ENCODE measurements around the gene EPRS1.
"Not testable (repeated sequence)": the region's sequence is repeated elsewhere in the genome, so short reads cannot be mapped to it uniquely, and the experiment has no call there.

The EPRS1 gene

DNA sequence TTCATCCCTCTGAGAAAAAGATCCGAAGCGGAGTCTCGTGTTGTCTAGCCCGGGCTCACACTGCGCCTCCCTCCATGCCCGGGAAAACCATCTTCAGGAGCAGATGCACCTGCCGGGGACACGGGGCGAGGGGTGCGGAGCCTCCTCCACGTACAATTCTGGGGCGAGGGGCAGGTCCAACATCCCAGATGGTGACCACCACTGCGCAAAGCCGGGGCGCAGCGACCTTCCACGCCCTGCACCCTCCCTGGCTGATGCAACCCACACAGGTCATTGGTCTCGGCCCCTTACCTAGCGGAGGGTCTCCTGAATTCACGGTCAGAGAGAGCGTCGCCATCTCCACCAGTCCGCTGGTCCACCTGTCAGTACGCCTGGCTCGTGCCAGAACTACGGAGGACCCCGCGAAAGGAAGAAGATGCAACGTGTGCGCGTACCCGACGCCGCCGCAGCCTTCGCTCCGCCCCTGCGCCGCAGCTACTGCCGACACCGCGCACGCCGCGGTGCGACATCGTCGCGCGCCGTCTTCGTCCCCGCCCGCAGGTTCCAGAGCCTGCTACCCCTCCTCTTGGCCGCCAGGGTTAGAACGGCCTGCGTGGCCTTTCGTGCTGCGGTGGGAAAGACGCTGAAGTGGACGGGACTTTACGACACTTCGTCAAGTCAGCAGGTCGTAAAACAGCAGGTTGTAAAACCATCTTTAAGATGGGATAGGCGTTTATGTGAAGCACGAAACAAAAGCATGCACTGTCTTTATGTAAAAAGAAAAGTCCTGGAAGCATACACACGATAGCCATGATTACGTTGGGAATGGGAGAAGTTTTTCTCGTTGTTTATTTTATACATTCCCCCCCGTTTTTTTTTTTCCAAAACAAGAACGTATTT, at the start of gene EPRS1:
Gene EPRS1 (minus strand): TSS at position 454 of the 879 bp plus-strand sequence. CDS start 117 bp downstream, at position 337.
- peak; percentile 86 for DNase-seq

DNA sequence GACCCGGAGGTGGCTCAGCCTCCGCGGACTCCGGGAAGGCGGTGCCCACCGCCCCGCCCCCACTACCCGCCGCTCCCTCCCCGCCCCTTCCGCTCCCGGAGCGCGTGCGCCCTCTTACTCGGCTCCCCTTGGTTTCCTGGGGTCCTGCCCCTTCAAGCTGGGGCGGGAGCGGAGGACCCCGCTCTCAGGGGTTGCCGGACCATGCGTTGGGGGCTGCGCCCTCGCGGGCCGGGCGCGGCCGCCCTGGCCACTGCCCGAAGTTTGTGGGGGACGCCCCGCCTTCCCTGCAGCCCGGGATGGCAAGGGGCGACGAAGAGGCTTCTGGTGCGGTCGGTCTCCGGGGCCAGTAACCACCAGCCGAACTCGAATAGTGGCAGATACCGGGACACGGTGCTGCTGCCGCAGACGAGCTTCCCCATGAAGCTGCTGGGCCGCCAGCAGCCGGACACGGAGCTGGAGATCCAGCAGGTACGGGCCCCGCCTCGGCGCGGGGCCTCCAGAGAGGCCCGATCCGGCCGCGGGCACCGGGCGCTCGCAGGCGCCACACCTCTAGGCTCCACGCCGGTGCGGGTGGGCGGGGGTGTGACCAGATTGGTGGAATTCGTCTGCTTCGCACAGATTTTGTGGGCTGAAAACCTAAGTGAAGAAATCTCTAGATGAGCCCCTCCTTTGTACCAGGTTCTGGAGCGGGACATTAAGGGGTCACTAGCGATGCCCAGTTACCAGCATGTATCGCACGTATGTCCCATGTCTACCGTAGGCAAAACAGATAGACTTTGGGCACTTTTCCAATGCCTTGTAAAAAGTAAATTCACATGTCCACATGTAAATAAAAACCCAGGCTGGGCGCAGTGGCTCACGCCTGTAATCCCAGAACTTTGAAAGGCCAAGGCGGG, 48.0 kb upstream of the EPRS1 start, which contains the start of gene IARS2:
Gene IARS2 (plus strand): TSS at position 117 of the 896 bp plus-strand sequence. CDS start 85 bp downstream, at position 202.
- DNase-seq = peak; percentile 94

DNA sequence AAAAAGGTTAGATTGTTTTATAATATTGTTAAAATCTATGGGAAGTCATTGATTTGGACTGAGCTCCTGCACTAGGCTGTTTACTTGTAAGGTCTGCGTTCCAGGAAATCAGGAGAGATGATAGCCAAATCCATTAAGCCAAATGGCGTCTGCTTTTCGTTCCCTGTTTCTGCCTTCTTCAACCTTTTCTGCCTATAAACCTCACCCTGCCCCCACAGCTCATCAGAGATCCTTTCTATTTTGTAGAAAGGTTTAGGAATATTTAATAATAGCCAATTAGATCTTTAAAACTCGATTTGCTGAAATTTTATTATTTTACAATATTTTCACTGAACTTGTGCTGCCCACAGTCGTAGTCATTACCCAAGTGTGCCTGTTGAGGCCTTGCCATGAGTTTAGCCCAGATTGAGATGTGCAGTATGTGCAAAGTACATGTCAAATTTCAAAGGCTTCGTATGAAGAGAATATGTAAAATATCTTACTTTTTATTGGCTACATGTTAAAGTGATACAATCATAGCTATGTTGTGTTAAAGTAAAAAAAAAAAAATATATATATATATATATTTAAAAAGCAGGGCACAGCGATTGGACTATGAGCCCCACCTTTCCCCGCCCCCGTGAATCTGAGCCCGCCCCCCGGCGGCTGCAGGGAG, 47.2 kb upstream of the EPRS1 start:
- DNase-seq = no peak

DNA sequence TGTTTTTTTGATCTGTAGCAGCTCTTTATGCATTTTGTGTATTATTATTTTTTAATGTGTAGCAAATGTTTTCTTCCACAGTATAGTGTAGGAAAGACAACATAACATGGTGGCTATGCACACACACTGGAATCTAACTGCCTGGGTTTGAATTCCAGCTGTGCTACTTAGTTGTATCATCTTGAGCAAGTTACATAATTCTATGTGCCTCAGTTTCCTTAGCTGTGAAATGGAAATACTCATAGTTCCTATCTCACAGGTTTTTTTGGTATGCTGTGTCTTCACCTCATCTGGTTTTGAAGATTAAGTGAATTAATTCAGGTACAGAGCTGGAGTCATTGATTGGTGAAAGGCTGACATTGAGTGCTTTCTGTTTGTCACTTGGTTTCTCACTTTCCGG, 46.4 kb upstream of the EPRS1 start:
- no peak for DNase-seq

DNA sequence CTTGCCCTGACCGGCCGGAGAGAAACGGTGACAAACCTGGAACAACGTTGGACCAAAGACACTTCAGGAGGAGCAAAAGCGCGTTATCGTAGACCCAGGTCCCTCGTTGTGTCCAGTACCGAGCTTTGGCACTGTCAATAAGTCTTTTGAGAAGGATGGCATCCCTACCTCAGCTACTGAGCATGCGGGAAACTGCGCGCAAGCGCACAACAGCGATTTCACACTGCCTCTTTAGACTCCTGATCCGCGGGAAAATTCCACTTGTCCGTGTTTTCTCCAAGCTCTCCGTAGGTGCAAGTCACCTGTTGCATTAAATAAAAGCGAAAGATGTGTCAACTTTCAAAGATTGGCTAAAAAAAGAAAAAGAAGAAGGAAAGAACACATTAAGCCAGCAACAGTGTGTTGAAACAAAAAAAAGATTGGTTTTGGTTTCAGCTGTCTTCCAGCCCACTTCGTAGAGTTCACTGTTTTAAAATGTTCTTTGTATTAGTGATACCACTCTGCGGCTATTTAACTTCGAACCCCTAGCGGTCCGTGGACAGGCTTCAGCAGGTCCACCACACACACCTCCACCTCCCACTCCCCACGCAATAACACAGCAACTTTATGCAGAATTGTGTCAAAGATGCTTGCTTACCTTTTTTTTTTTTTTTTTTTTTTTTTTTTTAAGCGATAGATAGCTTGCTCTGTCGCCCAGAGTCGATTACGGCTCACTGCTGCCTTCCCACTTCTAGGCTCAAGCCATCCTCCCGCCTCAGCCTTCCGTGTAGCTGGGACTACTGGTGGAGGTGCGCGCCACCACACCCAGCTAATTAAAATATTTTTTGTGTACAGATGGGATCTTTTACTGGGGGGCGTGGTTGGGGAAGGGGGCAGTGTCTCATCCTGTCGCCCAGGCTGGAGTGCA, 43.6 kb upstream of the EPRS1 start, which contains the start of gene BPNT1:
Gene BPNT1 (minus strand): TSS at position 139 of the 907 bp plus-strand sequence. CDS start 9,942 bp downstream, outside the sequence.
- peak; percentile 99 for DNase-seq

DNA sequence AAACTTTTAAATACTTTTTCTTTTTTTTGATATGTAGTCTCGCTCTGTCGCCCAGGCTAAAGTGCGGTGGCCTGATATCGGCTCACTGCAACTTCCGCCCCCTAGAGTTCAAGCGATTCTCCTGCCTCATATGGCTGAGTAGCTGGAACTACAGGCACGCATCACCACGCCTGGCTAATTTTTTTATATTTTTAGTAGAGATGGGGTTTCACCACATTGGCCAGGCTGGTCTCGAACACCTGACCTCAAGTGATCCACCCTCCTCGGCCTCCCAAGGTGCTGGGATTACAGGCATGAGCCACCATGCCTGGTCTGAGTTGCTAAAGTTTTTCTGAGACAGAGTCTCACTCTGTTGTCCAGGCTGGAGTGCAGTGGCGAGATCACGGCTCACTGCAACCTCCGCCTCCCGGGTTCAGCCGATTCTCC, 40.0 kb upstream of the EPRS1 start:
- DNase-seq = not testable (repeated sequence)

DNA sequence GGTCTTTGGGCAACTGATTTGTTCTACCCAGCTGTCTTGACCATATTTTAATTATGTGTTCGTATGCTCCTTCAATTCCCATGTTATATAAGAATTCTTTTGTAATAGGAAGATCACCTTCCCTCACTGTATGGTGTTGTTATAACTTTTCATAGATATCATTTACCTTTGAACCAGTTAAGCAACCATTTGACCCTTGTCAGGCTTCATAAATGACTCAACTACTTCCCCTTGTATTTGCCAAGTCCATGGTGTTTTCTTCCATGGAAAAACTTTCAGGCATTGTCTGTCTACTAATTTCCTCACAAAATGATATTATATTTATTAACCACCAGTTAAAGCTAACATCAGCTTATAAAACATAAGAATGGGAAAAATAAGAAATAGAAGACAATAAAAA, 38.2 kb upstream of the EPRS1 start:
- no peak for DNase-seq

DNA sequence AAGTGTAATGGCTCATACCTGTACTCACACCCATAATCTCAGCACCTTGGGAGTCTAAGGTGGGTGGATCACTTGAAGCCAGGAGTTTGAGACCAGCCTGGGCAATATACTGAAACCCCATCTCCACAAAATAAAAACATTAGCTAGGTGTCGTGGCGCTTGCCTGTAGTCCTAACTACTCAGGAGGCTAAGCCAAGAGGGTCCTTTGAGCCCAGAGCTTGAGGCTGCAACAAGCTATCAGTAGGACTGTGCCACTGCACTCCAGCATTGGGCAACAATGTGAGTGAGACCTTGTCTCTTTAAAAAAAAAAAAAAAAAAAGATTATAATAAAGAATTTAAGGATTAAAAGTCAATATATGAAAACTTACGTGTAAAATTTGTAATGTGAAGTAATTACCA, 31.6 kb upstream of the EPRS1 start:
- no peak for DNase-seq

DNA sequence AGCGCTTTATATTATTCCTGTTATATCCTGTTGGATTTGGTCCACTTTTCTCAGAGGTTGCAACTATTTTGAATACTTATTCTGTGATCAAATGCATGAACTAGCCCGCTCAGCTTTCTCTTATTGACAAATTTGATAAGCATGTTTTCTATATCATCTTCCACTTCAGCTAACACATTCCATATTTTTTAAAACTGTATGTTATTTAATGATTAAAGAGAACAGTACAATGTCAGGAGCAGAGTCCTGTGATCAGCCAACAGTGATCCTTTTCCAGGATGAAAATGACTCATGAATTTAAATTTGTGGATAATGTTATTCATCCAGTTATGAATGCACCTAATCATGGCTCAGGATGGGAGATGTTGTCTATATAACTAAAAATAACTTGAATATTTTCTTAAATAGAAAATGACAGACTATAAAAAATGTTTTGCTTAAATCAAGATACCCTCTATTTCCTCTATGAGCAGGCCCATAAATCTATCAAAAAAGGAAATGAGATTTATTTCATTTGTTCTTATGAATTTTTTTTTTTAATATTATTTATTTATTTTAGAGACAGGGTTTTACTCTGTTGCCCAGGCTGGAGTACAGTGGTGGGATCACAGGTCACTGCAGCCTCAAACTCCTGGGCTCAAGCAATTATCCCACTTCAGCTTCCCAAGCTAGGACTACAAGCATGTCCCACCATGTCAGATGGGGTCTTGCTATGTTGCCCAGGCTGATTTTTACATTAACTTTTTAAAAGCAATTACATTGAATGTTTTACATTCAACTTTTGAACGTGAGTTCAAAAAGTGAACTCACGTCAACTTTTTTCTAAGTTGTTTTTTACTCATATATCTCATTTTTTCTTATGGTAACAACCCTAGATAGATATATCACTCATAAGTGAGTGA, 30.8 kb upstream of the EPRS1 start:
- DNase-seq = no peak

DNA sequence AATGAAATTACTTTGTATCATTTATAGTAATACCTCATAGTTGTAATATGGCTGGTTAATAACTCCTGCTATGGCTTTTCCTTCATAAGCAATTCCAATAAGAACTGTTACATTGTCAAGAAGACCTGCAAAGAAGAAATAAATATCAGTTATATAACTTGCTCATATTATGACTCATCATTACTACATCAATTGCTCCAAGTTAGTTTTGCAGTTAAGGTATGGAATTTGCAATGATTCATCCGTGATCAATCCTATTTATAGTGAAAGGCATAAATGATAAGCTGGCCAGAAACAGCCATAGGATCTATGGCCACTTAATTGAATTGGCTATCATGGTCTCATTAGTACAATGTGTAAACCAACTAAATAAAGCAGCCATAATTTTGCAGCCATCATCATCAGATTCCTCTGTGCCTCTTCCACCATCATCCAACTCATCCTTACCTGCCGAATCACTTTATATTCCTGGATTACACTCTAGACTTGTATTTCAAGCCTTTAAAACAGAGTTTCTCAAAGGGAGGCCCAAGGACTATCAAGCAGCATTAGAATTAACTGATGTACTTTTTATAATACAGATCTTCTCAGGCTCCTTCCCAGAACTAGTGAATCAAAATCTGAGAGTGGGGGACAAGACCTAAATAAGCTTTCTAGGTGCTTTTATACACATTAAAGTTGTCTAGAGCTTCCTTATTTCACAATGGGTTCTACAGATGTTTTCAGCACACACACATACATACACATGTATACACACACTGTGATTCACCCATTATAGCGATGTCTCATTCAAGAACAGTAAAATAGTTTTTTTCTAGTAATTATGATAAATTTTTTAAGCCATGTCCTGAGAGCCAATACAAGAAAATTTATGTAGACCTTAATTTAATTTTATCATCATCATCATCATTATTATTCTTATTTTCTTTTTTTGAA, 21.2 kb upstream of the EPRS1 start:
- DNase-seq = no peak

DNA sequence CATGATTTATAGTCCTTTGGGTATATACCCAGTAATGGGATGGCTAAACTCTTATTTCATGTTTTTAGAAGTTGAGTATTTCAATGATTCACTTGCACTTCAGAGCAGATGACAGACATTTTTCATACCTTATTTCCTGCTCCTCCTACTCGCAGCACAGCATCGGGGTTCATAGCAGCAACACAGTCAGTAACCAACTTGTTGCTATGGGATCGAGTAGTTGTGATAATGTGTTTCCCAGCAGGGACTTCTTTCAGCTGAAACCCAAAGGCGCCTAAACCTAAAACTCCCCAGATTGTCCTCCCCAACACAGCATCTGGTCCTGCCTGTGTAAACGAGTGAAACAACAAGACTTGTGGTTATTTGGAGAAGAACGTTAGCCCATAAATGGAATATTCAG, 16.3 kb upstream of the EPRS1 start:
- DNase-seq = no peak

DNA sequence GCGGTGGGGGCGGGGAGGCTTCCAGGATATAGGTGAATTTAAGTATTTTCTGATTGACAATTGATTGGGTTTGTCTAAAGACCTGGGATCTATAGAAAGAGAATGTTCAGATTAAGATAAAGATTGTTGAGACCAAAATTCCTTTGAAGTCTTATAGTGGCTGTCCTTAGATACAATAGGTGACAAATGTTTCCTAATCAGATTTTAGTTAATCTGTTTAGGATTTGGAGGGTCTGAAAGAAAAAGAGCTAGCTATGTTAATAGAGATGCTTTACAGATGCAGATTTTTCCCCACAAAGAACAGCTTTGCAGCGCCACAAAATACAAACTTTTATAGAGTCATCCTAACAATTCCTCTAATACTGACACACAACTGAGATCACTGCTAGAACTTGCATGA, 14.6 kb upstream of the EPRS1 start:
- DNase-seq = no peak

DNA sequence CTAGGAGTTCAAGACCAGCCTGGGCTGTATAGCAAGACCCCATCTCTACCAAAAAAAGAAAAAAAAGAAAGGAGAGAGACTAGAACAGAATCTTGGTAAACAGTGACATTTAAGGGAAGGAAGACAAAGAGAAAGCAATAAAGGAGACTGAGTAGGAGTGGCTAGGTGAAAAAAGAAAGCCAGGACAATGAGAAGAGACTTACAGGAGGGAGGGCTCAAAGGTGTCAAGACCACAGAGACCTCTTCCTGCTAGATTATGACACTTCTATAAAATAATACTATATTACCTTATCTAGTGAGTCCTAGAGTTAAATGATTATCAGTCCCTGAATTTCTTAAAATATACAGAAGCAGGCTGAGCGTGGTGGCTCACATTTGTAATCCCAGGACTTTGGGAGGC, 10.1 kb upstream of the EPRS1 start:
- no peak for DNase-seq

DNA sequence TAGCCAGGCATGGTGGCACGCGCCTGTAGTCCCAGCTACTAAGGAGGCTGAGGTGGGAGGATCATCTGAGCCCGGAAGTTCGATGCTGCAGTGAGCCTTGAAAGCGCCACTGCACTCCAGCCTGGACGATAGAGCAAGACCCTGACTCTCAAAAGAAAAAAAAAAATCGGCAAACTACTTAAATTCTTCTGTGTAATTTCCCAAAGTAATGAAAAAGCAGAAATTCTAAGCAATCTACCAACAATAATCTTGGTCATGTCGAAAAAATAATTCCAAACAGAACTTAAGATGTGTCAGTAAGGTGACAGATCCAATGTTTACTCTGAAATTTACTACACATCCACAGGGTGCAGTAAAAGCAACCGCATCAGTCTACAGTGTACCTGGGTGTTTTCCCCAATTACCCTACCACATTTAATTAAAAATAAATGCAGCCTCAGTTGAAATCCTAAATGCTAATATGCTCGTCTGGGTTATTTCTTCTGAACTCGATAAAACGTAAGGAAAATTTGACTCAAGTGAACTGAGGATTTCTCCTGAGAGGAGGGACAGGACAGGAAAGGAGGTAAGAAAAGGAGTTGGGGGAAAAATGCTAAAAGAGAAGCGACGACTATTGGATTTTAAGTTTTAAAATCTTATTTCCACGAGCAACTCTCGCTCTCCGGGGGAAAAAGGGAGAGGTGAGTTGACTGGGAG, 801 bp downstream of the EPRS1 start:
- no peak for DNase-seq

DNA sequence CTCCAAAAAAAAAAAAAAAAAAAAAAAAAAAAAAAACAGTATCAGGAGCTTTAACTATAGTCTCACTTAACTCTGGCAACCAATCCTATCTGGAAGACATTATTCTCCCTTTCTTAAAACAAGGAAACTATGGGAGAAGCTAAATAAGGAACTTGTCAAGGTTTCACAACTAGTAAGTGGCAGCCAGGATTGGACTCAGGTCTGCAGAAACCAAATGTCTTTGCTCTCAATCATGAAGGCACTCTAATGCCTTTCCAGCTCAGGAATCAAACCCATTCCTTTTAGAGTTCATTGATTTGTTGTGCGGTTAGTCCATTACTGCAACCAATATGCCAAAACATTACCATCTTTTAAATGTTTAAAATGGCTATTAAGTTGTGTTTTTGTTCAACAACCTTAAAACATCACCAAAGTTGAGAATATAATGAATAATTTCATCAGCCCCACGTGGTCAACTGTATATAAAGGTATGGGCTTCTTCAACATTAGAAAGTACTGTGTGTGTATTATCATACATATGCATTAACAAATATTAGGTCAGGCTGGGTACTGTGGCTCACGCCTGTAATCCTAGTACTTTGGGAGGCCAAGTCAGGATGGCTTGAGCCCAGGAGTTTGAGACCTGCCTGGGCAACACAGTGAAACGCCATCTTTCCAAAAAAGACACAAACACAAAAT, 1.5 kb downstream of the EPRS1 start:
- no peak for DNase-seq

DNA sequence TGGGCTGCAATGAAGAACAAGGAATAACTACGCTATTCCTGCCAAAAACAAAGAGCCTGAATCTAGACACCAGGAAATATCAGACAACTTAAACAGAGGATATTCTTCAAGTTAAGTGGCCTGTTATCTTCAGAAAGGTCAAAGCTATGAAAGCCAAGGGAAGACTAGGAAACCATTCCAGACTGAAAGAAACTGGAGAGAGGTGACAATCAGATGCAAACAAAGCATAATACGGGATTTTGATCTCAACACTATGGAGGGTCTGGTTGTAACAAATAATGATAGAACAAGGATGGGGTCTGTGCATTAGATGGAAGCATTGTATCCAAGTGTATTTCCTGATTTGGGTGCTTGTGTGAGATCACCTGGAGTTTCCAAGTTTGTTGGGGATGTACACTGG, 2.7 kb downstream of the EPRS1 start:
- DNase-seq = no peak

DNA sequence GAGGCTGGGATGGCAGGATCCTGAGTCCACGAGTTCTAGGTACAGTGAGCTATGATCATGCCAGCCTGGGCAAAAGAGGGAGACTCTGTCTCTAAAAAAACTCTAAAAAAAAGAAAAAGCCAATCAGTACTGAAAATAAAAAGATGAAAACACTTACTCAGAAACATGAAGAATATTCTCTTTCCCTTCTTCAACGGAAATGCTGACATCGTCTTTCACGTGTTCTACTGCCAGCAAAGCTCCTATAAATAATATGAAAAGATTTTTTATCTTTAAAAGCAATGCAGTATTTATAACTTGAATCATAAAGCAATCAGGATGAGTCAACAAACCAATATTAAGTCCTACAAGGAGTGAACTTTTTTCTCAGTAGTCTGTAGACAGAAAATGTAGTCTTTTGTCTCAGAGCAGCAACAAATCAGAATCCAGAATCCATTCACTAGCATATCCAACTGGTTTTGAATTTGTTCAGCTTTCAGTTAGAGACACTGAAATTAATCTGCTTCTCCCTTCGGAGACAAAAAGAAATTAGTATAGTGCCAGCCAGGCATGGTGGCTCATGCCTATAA, 6.2 kb downstream of the EPRS1 start:
- no peak for DNase-seq

DNA sequence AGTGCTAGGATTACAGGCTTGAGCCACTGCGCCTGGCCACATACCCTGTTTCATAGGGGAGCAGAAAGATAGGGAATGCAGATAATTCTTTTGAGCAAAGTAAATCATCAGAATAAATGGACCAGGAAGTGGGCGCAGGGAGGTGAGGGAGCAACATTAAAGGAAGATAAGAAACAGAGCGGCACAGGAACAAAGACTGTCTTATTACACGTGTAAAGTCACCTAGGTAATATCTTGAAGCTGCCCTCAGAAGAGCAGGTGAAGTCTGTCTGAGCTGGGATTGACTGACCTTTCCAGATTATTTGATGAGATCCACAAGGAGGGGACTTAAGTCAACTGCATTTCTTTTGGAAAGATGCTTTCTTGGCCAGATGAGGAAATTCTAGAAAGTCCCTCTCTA, 7.7 kb downstream of the EPRS1 start:
- DNase-seq = no peak
